ENCODE measurements around the gene FYB2.
A peak's percentile ranks its signal among the peaks of the same experiment; 100 is the strongest.

FYB2 gene

DNA sequence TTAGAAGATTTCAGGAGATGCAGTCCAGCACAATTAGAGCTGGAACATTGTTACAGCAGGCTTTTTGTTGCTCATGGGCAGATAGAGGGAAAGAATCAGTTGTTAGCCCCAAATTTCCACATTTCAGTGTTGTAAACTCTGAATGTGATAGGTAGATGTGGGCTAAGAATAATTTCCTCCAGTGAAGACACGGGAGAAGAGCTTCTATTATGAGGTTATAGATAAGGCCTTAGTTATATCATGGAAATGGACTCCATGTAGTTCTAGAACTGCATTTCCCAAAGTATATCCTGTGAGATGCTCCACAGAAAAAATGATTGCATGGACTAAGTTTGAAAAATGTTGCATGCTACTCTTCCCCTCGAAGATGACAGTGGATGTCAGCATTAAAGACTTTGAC lies 109.2 kb downstream of the FYB2 start:
- DNase-seq = no peak

DNA sequence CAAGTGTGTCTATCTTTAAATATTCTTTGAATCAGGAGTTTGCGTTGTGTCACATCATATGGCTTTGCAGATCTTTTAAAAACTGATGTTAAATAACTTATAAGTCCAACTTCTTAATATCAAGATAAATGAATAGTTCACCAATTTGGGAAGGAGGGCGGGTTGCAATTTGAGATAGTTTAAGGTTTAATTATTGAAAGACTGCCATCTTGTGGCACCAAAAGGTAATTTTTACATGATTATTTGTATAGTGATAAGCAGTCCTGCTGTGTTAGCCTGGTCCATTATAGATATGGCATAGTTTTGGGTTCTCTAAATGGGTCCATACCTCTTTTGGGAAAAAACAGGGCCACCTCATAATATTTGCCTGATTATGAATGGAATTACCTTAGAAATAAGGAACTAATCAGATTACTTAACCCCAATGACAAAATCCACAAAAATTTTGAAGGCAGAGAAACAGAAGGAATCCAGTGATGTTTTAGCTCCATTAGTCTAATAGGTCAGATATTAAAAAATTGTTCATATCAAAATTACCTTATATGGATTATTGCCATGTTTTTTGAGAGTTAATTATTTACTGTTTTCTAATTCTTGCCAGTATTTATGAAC lies 109.8 kb downstream of the FYB2 start:
- DNase-seq = peak; percentile 84

DNA sequence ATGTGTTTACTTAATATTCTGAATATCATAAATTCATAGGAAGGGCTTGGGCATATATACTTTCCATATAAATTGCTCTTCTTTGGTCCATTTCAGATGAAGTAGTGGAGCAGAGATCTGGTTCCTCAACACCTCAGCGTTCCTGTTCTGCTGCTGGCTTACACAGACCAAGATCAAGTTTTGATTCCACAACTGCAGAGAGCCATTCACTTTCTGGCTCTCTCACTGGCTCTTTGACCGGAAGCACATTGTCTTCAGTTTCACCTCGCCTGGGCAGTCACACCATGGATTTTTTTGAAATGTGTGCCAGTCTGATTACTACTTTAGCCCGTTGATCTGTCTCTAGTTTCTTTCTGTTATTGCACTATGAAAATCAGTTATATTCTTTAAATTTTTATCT lies 111.8 kb downstream of the FYB2 start:
- no peak for DNase-seq

DNA sequence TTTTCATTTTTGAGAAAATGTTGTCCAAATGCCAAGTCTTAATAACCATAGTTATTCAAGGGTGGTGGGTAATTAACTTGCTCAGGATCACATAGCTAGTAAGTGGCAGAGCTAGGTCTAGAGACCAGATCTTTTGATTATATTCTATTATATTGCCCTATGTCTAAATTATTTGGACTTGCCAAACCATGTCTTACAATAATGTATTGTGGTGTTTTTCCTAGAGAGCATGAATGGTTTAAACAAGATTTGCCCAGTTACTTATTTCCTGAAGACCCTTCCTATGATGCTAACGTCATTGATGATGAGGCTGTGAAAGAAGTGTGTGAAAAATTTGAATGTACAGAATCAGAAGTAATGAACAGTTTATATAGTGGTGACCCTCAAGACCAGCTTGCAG lies 115.5 kb downstream of the FYB2 start:
- no peak for DNase-seq

DNA sequence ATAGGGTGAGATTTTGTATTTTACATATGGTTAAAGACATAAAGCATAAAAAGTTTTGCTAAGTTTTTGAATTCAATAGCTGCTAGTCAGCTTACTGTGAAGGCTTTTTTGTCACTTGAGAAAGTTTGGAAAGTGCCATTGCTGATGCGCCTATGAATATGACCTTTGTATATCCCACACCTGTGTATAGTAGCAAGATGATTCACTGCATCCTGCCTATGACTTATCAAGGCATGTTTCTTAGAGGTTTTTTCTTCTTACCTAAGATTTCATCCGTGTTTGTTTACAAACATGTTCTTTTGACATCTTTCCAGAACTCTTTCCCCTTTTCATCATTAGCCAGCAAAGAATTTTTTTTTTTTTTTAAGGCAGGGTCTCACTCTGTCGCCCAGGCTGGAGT lies 122.5 kb downstream of the FYB2 start:
- DNase-seq = no peak

DNA sequence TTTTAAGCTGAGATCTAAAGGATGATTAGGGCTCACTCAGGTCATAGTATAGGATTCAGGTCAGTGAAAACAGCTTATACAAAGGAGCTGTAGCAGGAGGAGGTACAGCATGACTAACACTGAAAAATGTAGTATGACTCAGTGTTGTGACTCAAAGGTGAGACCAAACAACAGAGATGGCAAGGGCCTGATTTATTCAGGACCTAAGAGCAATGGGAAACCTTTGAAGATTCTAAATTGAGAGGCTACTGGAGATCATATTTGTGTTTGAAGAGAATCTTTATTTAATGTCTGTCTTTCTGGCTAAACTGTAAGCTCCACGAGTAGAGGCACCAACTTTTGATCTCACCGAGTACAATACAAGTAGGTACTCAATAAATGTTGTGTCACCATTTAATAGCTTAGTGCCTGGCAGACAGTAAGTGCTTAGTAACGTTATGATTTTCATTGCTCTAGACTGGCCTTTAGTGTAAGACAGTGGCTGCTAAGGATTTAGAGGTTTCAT lies 130.6 kb downstream of the FYB2 start:
- no peak for DNase-seq

DNA sequence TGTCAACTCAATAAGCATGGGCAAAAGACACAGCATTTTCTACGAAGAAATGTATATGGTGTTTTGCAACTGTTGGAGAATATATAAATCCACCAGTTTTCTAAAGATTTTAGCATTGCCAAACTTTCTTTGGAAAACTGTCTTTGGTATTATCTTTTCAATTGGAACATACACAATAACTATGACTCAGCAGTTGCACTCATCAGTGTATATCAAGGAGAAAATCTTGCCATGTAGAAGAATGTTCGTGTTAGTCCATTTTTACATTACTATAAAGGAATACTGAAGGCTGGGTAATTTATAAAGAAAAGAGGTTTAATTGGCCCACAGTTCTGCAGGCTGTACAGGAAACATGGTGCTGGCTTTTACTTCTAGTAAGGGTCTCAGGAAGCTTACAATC lies 133.0 kb downstream of the FYB2 start:
- DNase-seq = no peak

DNA sequence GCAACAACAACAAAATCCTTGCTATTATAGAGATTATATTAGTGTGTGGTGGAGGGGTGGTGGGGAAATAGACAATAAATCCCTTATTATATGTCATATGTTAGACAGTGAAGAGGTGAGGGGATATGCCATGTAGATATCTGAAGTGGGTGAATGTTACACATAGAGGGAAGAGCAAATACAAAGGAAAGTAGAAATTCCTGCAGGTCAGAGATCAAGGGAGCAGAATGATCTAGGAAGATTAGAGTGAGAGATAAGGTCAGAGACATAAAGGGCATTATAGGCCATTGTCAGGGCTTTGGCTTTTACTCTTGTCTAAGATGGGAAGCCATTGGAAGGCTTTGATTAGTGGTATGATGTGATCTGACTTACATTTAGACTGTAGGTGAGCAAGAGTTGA lies 135.6 kb downstream of the FYB2 start:
- DNase-seq = no peak

DNA sequence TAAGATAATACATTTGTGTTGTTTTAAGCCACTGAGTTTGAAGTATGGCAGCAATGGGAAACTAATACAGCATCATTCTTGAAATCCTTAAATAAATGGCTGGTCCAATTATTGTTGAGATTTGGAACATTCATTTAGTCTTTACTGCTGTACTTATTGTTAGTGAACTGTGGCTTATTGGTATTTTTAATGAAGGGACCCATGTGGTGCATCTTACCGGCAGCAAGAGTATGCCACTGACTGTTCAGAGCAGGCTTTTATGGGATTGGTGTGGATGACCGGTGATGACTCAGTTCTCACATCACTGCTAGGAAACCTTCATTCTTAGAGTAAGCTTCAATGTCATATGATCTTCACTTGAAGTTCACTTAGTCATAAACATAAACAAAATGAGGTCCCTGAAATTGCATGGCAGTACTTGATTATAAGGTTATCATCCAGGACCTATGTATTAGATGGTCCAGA lies 142.6 kb downstream of the FYB2 start:
- DNase-seq = no peak

DNA sequence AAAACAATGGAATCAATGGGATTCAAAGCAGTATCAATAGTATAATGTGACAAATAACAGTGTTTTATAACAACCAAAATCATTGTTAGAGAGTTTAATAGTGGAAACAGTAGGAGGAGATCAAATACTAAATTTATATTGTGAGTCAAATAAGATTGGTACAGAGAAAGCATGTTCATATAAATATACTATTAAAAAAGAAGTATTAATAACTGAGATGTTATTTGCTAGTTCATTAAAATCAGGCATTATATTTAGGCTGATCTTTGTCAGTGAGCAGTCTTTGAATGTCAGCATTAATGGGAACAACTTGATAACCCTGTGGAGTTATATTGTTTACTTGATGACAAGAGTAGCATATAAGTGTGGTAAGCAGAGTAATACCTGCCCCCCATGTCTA lies 143.4 kb downstream of the FYB2 start:
- DNase-seq = no peak

DNA sequence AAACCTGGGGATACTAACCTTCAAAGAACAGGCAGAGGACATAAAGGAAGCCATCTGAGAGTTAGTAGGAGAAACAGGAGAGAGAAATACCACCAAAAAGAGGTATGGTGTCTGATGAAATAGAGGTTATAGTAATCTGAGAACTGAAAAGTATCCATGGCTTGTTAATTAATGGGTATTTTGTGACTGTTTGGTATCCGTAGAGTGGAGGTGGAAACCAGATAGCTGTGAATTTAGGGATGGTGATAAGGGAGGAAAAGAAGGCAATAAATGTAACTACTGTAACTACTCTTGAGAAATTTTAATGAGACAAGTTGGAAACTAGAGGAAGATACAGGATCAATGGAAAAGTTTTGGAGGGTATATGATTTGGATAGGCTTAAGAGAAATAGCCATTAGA lies 146.6 kb downstream of the FYB2 start:
- DNase-seq = no peak

DNA sequence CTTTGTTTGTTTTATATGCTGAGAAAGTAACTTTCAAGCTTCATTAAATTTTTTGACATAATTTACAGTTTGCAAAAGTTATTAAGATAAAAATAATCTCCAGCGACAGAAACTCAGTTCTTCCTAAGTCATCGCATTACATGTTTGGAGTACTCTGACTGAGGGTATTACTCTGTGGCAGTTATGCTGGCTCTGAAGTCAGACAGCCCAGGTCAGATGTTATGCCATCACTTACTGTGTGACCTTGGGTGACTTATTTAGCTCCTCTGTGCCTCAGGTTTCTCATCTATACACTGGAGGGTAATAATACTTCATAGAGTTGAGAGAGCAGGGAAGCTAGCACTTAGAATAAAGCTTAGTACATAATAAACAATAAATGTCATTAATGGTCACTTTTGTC lies 147.7 kb downstream of the FYB2 start:
- no peak for DNase-seq

DNA sequence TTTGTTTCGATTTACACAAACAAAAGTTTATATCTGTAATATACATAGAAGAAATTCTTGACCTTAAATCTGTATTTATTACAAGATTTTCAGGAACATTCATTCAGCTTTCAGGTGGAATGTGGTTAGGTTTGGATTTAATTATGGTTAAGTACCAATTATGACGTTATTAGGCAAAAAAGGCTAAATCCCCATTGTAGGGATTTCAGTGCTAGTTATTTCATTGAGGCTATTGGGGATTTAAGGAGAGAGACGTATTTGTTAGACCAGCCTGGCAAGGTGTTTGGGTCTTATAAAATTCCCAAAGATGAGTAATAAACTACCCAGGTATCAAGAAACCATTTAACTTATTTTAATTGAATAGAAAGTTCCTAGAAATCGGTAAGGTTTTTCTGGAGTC lies 148.1 kb downstream of the FYB2 start:
- no peak for DNase-seq

DNA sequence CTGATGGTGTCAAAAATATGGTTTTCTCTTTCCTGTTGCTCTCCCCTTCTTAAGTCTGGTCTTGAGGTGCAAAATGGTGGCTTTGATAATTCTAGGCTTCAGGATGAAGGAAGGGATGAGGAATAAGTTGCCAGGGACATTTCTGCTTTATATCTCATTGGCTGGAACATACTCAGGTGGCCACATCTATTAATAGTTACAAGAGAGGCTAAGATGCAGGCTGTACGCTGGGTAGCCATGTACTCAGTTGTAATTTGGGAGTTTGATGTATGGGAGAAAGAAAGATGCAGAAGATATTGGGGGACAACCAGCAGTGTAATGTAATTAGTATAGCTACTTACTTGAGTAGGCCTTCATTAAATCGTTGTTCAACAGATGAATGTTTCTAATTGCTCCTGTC lies 148.9 kb downstream of the FYB2 start:
- no peak for DNase-seq
